GM12874 (cell line): Measurements from ENCODE around the gene GMNN.

Source experiments
- CTCF ChIP-seq: IDR thresholded peaks from 2 replicates; pipeline ENCODE4 v1.5.1; 2011; ENCODE audit warnings: low read depth, mild to moderate bottlenecking, control low read depth, low read length, moderate library complexity; ENCODE audit not compliant: insufficient read depth

Gene GMNN

GRCh38 chr6:24775520-24776058, 852 bp downstream of the GMNN start:
- no peak for TF ChIP-seq CTCF

GRCh38 chr6:24777227-24777626, 2.5 kb downstream of the GMNN start:
- TF ChIP-seq CTCF: no peak

- no peak for TF ChIP-seq CTCF
Observed at GRCh38 chr6:24778121-24778520, 3.4 kb downstream of the GMNN start.

- no peak for TF ChIP-seq CTCF
Observed at GRCh38 chr6:24778878-24779277, 4.1 kb downstream of the GMNN start.

- no peak for TF ChIP-seq CTCF
Observed at GRCh38 chr6:24779416-24780016, 4.8 kb downstream of the GMNN start.

GRCh38 chr6:24780206-24780605, 5.5 kb downstream of the GMNN start:
- no peak for TF ChIP-seq CTCF

- no peak for TF ChIP-seq CTCF
Observed at GRCh38 chr6:24788031-24788665, 13.4 kb downstream of the GMNN start.
